Measurements from ENCODE around the gene ADORA1.

DNA sequence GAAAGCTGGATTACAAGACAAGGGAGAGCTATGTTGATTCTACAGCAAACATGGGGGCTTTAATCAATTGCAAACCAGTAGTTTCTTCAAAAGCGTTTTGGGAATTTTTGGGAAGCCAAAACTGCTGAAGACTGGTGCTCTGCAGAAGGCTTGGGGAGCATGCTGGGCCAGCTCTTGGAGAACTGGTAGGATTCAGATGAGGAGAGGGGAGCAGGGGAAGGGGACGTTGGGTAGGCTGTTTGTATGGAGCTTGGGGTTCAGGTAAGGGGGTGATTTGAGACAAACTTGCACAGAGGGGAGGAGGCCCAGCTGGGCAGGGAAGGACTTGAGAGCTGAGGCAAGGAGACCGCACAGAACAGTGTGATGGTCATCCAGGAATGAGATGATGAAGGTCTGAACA is 39.1 kb upstream of the ADORA1 start:
- TF ChIP-seq POLR2A (IDR thresholded peaks at IDR 0.05) (no peak), CTCF (IDR thresholded peaks at IDR 0.05) (no peak), POLR2AphosphoS5 (IDR thresholded peaks at IDR 0.05) (no peak)

Data from prostate gland (tissue), 2 donors.